Stimulated activated CD4-positive, alpha-beta T cell treated with anti-CD3 and anti-CD28 coated beads, TNF-alpha, amount 100 ng/mL, for 1 hour (primary cell): Measurements from ENCODE around the gene LILRB5.
"Not testable (repeated sequence)": the region's sequence is repeated elsewhere in the genome, so short reads cannot be mapped to it uniquely, and the experiment has no call there.

Experiments
- DNase-seq, 3 donors: peaks; one replicate each; pipeline ENCODE4 v3.0.0-alpha.2; 2020; ENCODE audit warnings: low read depth in 3 of 3, low spot score in 1 of 3

The LILRB5 gene

DNA sequence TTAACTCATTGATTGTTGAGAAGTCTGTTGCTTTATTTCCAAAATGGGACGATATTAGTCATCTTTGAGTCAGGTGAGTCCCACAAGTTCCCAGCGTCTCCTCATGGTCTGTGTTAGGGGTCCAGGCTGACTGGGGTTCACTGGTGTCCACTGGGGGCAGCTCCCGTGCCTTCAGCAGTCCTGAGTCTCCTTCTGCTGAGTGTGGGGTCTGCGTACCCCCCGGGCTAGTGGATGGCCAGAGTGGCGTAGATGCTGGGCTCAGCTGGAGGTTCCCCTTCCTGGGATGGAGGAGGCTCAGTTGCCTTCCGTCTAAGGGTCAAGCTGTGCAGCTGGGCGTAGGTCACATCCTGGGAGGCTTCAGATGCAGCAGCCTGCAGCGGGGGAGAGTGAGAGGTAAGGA is 40.2 kb downstream of the LILRB5 start:
- no peak for DNase-seq

GRCh38 chr19:54214734-54215133 is 42.3 kb downstream of the LILRB5 start:
- DNase-seq: not testable (repeated sequence)

DNA sequence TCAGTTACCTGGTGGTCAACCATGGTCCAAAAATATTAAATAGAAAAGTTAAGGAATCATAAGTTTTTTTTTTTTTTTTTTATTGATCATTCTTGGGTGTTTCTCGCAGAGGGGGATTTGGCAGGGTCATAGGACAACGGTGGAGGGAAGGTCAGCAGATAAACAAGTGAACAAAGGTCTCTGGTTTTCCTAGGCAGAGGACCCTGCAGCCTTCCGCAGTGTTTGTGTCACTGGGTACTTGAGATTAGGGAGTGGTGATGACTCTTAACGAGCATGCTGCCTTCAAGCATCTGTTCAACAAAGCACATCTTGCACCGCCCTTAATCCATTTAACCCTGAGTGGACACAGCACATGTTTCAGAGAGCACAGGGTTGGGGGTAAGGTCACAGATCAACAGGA is 42.9 kb downstream of the LILRB5 start:
- not testable (repeated sequence) for DNase-seq

DNA sequence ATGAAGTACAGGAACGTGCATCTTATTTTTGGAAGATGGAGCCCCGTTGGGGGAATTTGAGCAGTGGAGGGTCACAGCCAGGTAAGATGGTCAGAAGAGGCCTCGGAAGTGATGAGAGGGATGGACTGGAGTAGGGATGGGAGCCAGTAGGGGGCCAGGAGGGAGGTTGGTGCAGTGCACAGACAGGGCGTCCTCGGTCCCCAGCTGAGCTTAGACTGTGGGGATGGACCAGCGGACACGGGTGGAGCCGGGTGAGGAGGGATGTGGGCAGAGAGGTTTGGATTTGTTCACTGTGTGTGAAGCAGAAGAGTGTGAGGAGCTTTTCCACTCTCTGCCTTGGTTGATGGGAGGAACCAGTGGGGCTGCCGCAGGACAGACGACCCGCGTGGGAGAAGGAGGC is 45.8 kb downstream of the LILRB5 start:
- no peak for DNase-seq

DNA sequence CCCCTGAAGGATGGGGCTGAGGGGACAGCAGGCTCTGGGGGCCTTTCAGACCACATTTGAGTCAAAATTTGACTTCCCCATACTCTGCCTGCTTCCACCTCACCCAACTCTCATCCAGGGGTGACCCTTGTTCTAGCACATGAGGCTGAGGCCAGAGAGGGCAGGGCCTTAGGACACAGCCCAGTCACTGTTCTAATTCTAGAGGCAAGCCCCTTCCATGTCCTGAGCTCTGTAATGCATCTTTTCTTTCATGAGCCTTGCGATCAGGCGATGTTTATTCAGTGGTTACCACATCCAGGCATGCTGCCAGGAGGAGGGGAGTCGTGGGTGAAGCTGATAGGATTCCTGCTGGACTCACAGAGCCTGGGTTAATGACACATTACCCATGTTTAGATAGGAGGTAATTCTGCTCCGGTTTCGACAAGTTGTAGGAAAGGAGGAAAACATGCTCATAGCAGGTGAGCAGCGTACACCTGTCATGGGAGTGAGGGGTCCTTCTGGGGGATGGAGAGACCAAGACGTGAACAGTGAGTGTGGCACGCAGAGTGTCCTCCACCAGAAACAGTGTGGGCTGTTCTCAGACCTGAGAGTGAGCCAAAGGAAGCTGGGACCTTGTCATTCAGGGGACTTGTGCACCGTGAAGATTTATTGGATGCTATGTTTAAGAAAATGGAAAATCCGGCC is 47.1 kb downstream of the LILRB5 start:
- DNase-seq: no peak

- DNase-seq: no peak
These were observed 47.8 kb downstream of the LILRB5 start for GRCh38 chr19:54209058-54209810.

- no peak for DNase-seq
These were observed 48.4 kb downstream of the LILRB5 start for GRCh38 chr19:54208784-54209057.

GRCh38 chr19:54207983-54208783 is 48.9 kb downstream of the LILRB5 start:
- no peak for DNase-seq

DNA sequence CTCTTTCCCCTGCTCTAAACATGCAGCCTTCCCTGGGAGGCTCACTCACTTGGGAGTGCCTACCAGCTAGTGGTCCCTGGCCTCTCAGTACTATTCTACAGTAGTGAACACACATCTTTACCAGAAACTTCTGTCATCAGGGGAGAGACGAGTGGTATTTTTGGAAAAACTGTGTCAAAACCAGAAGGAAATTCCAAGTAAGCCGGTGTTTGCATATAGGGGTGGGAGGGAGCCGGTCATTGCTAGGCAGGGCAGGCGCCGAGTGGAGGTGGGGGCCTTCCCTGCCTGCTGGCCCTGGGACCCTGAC is 49.4 kb downstream of the LILRB5 start:
- no peak for DNase-seq

- not testable (repeated sequence) for DNase-seq
These were observed 49.9 kb downstream of the LILRB5 start for GRCh38 chr19:54207193-54207592.

- no peak for DNase-seq
These were observed 50.3 kb downstream of the LILRB5 start for GRCh38 chr19:54206831-54207177.

- no peak for DNase-seq
These were observed 50.8 kb downstream of the LILRB5 start for GRCh38 chr19:54206030-54206830.

GRCh38 chr19:54204767-54205468 is 52.2 kb downstream of the LILRB5 start:
- no peak for DNase-seq

DNA sequence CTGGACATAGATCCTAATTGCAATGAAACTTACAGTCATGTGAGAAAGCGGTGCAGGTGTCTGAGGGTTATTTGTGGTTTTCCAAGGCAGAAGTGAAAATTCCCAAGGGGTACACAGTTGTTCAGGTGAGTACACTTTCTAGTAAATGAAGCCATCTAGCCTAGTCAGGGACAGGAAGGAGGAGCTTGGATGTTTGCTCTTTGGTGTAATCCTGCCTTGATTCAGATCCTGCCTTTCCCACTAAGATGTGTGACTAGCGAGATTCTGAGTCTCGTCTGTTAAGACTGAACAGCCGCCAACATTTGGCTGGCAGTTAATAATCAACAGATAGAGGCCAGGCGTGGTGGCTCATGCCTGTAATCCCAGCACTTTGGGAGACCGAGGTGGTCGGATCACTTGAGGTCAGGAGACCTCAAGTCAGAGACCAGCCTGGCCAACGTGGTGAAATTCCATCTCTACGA is 53.9 kb downstream of the LILRB5 start:
- DNase-seq: no peak

DNA sequence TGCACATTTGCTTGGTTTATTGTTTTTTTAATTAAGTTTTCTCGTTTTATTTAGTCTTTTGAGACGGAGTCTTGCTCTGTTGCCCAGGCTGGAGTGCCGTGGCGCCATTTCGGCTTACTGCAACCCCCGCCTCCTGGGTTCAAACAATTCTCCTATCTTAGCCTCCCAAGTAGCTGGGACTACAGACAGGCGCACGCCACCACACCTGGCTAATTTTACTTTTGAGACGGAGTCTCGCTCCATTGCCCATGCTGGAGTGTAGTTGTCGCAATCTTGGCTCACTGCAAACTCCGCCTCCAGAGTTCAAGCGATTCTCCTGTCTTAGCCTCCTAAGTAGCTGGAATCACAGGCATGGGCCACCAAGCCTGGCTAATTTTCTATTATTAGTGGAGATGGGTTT is 55.1 kb downstream of the LILRB5 start:
- no peak for DNase-seq

DNA sequence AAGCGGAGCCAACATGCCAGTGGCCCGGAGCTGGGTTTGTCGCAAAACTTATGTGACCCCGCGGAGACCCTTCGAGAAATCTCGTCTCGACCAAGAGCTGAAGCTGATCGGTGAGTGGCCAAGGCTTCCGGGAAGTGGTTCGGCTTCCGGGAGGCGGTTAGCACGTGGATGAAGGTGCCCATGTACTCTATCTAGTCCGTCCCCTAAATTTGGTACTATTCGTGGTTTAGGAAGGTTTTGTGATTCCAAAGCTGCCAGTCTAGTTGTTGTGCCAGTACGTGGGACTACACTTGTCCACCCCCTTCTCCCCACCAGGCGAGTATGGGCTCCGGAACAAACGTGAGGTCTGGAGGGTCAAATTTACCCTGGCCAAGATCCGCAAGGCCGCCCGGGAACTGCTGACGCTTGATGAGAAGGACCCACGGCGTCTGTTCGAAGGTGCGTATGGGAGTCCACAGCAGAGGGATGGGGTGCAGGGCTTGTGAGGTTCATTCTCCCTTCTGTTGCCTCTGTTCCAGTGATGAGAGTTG is 55.8 kb downstream of the LILRB5 start:
- DNase-seq: no peak
